CD14-positive monocyte (primary cell): Measurements from ENCODE around the gene OGFOD3. TPM values are rescaled to one million over a fixed set of nuclear protein-coding genes. Genes with fewer than 3 reads are reported as not detected.
A peak's percentile ranks its signal among the peaks of the same experiment; 100 is the strongest.

Experiments
- DNase-seq, 3 donors: peaks; one replicate each; pipeline ENCODE4 v3.0.0-alpha.2; 2011 to 2022
- H2AFZ ChIP-seq: 2 replicates; pipeline ENCODE4 v1.6.0; 2012; ENCODE audit warnings: mild to moderate bottlenecking, low read depth, low read length, inconsistent platforms; ENCODE audit not compliant: insufficient read depth, poor library complexity, severe bottlenecking
- H3K27ac ChIP-seq, 2 donors: 1 replicate in 1 of 2; 2 replicates in 1 of 2; pipeline ENCODE4 v1.5.1; 2012 to 2013; ENCODE audit warnings: low read length in 2 of 2, control low read depth in 1 of 2, inconsistent platforms in 1 of 2, low read depth in 1 of 2, mild to moderate bottlenecking in 1 of 2
- H3K27me3 ChIP-seq, 2 donors: one replicate each; pipeline versions ENCODE4 v1.6.0 to v1.6.1; 2011 to 2013; ENCODE audit warnings: low read length in 2 of 2; ENCODE audit not compliant: control insufficient read depth in 2 of 2, insufficient read depth in 2 of 2
- H3K36me3 ChIP-seq, 2 donors: replicated peaks in 1 of 2; 1 replicate in 1 of 2; 2 replicates in 1 of 2; pipeline versions ENCODE4 v1.5.1 to v1.6.1; 2012 to 2013; ENCODE audit warnings: low read length in 2 of 2, control low read depth in 1 of 2, inconsistent platforms in 1 of 2, mild to moderate bottlenecking in 1 of 2; ENCODE audit not compliant: insufficient read depth in 2 of 2, control insufficient read depth in 1 of 2
- H3K4me1 ChIP-seq, 2 donors: 1 replicate in 1 of 2; 2 replicates in 1 of 2; pipeline versions ENCODE4 v1.5.1 to v1.6.1; 2012 to 2013; ENCODE audit warnings: low read length in 2 of 2, control low read depth in 1 of 2, inconsistent platforms in 1 of 2, mild to moderate bottlenecking in 1 of 2, moderate library complexity in 1 of 2; ENCODE audit not compliant: insufficient read depth in 2 of 2, control insufficient read depth in 1 of 2
- H3K4me2 ChIP-seq: replicated peaks from 2 replicates; pipeline ENCODE3; 2012; ENCODE audit warnings: low read length, moderate library complexity, mild to moderate bottlenecking; ENCODE audit not compliant: poor library complexity, severe bottlenecking; ENCODE audit errors: extremely low read depth
- H3K4me3 ChIP-seq, 3 experiments: fragments of 200-600 bp in 1 of 3; sonication (generic) in 1 of 3; replicated peaks in 1 of 3; 1 replicate in 2 of 3; 2 replicates in 1 of 3; pipeline ENCODE4 v1.5.1; 2011 to 2013; ENCODE audit warnings: low read length in 3 of 3, mild to moderate bottlenecking in 3 of 3, control low read depth in 2 of 3, low read depth in 2 of 3, inconsistent platforms in 1 of 3, moderate library complexity in 1 of 3
- H3K79me2 ChIP-seq: 2 replicates; pipeline ENCODE4 v1.6.0; 2012; ENCODE audit warnings: mild to moderate bottlenecking, control low read depth, inconsistent platforms, low read length, moderate library complexity; ENCODE audit not compliant: insufficient read depth
- H3K9ac ChIP-seq: 2 replicates; pipeline ENCODE4 v1.6.0; 2017; ENCODE audit warnings: low read length, mild to moderate bottlenecking; ENCODE audit not compliant: insufficient read depth, poor library complexity, severe bottlenecking
- H3K9me3 ChIP-seq, 2 donors: replicated peaks in 1 of 2; 1 replicate in 1 of 2; 2 replicates in 1 of 2; pipeline versions ENCODE4 v1.5.1 to v1.6.1; 2012 to 2013; ENCODE audit warnings: low read length in 2 of 2, control low read depth in 1 of 2; ENCODE audit not compliant: control insufficient read depth in 1 of 2, insufficient read depth in 1 of 2
- H4K20me1 ChIP-seq: 2 replicates; pipeline ENCODE4 v1.6.0; 2012; ENCODE audit warnings: mild to moderate bottlenecking, low read length, control low read depth, moderate library complexity; ENCODE audit not compliant: insufficient read depth
- H3K27ac Mint-ChIP-seq, 7 donors: one replicate each; pipeline ENCODE4 v1.8.0; 2020; ENCODE audit warnings: mild to moderate bottlenecking in 7 of 7, mixed read lengths in 7 of 7, moderate library complexity in 6 of 7, inconsistent platforms in 2 of 7
- H3K27me3 Mint-ChIP-seq, 3 donors: one replicate each; pipeline ENCODE4 v1.8.0; 2021 to 2022; ENCODE audit warnings: low read depth in 3 of 3, mild to moderate bottlenecking in 3 of 3, mixed read lengths in 3 of 3, moderate library complexity in 3 of 3, inconsistent platforms in 1 of 3
- H3K36me3 Mint-ChIP-seq, 2 donors: one replicate each; pipeline ENCODE4 v1.8.0; 2020; ENCODE audit warnings: mixed read lengths in 2 of 2, inconsistent platforms in 1 of 2, mild to moderate bottlenecking in 1 of 2
- H3K4me1 Mint-ChIP-seq: one replicate; pipeline ENCODE4 v1.8.0; 2020; ENCODE audit warnings: mild to moderate bottlenecking, mixed read lengths
- H3K4me3 Mint-ChIP-seq, 2 donors: one replicate each; pipeline ENCODE4 v1.8.0; 2020; ENCODE audit warnings: mild to moderate bottlenecking in 2 of 2, mixed read lengths in 2 of 2, moderate library complexity in 1 of 2
- H3K9me3 Mint-ChIP-seq, 7 donors: one replicate each; pipeline ENCODE4 v1.8.0; 2020 to 2022; ENCODE audit warnings: mixed read lengths in 7 of 7, mild to moderate bottlenecking in 6 of 7, moderate library complexity in 6 of 7, inconsistent platforms in 2 of 7
- CTCF ChIP-seq: fragments of 200-600 bp; IDR thresholded peaks from one replicate; pipeline ENCODE4 v1.8.0; 2022; ENCODE audit warnings: antibody characterized with exemption, mild to moderate bottlenecking
- WGBS: methylation state at CpG from one replicate; pipeline ENCODE4 v1.1.5; 2013; ENCODE audit warnings: missing lambda C conversion rate; ENCODE audit not compliant: insufficient coverage; 5-methylcytosine and 5-hydroxymethylcytosine counted together
- intact Hi-C, 2 donors: fragments of 100-400 bp; cut with micrococcal nuclease; formaldehyde crosslinking; loops; one replicate each; pipeline versions ENCODE4 v1.15.0 to v1.15.1; 2023
- polyA plus RNA-seq, 3 donors: library from polyadenylated mRNA; depleted of rRNA in 1 of 3; unstranded in 2 of 3; stranded (reverse) in 1 of 3; fragments of 300-500 nt in 2 of 3; fragments of >200 nt in 1 of 3; fragmentation: Illumina TruSeq in 2 of 3; gene quantifications; 1 replicate in 2 of 3; 2 replicates in 1 of 3; pipeline ENCODE4 v1.2.3, GENCODE V29; 2012 to 2021

The OGFOD3 gene
- polyA plus RNA-seq, 3 donors: 17.9 to 36.4 (median 25.2) TPM

GRCh38 chr17:82438401-82439193, 20.2 kb upstream of the OGFOD3 start:
- Histone ChIP-seq H3K36me3 (peaks cover 27 to 34% of the 10 kb centered on the region in 2 donors), H3K4me2 (no peak overlapping the region)
- no peak for DNase-seq

GRCh38 chr17:82437325-82437668, 18.9 kb upstream of the OGFOD3 start:
- H3K4me2 ChIP-seq: no peak overlapping the region
- Mint-ChIP-seq H3K27ac (peak overlapping the region in 1 of 7 donors; percentile 38), H3K4me1 (peaks cover 26% of the 10 kb centered on the region), H3K27me3 (no peaks in the 10 kb centered on the region), H3K36me3 (peaks cover 10 to 26% of the 10 kb centered on the region in 2 donors), H3K9me3 (no peaks in the 10 kb centered on the region), H3K4me3 (no peak overlapping the region)
- H3K36me3 ChIP-seq: peaks cover 14 to 21% of the 10 kb centered on the region in 2 donors
- 94% methylated on average over 18 of the region's 18 CpGs for WGBS
- peaks cover 2% of the 10 kb centered on the region for H3K79me2 ChIP-seq
- no peaks in the 10 kb centered on the region for H3K9me3 ChIP-seq
- no peak overlapping the region for H3K4me3 ChIP-seq
- H2AFZ ChIP-seq: no peak overlapping the region
- TF ChIP-seq CTCF: no peak
- intact Hi-C loops: no loop called here
- peaks cover 32 to 38% of the 10 kb centered on the region in 2 donors for H3K4me1 ChIP-seq
- no peak for DNase-seq
- H3K9ac ChIP-seq: no peak overlapping the region
- H3K27me3 ChIP-seq: no peaks in the 10 kb centered on the region
- no peak overlapping the region for H3K27ac ChIP-seq
- H4K20me1 ChIP-seq: peaks cover 31% of the 10 kb centered on the region

More at GRCh38 chr17:82438401-82439193, 20.2 kb upstream of the OGFOD3 start:
- TF ChIP-seq CTCF: no peak
- Mint-ChIP-seq H3K27ac (no peak overlapping the region), H3K4me1 (peaks cover 29% of the 10 kb centered on the region), H3K27me3 (no peaks in the 10 kb centered on the region), H3K4me3 (no peak overlapping the region), H3K36me3 (peaks cover 21 to 35% of the 10 kb centered on the region in 2 donors), H3K9me3 (no peaks in the 10 kb centered on the region)
- peaks cover 44% of the 10 kb centered on the region for H4K20me1 ChIP-seq
- peaks cover 34 to 40% of the 10 kb centered on the region in 2 donors for H3K4me1 ChIP-seq
- no peak overlapping the region for H3K4me3 ChIP-seq
- intact Hi-C loops: no loop called here
- no peak overlapping the region for H3K9ac ChIP-seq
- H3K27ac ChIP-seq: no peak overlapping the region
- no peaks in the 10 kb centered on the region for H3K9me3 ChIP-seq
- H3K27me3 ChIP-seq: no peaks in the 10 kb centered on the region
- peaks cover 7% of the 10 kb centered on the region for H3K79me2 ChIP-seq
- WGBS: 97% methylated on average over 19 of the region's 26 CpGs
- H2AFZ ChIP-seq: no peak overlapping the region
